Measurements from ENCODE around the gene BICRA. TPM values are rescaled to one million over a fixed set of nuclear protein-coding genes. Genes with fewer than 3 reads are reported as not detected.

The BICRA gene
- total RNA-seq, 1 experiment from 2014 or later, result 34.3 TPM

GRCh38 chr19:47625650-47626049 lies 16.7 kb downstream of the BICRA start:
- Mint-ChIP-seq H3K4me1 (ENCODE audit: low read depth, unreplicated experiment) (peaks cover 36% of the 10 kb centered on the region), H3K9me3 (ENCODE audit: unreplicated experiment) (no peaks in the 10 kb centered on the region), H3K4me3 (ENCODE audit: unreplicated experiment) (peak overlapping the region; percentile 5), H3K27me3 (ENCODE audit: insufficient read depth, unreplicated experiment) (no peaks in the 10 kb centered on the region), H3K27ac (ENCODE audit: unreplicated experiment) (peak overlapping the region; percentile 84), H3K36me3 (ENCODE audit: insufficient read depth, unreplicated experiment) (peaks cover 67% of the 10 kb centered on the region)
- DNase-seq, result no peak
- intact Hi-C loops (cut with micrococcal nuclease; ENCODE audit: unreplicated experiment), result loop anchor here (2.0 kb wide), 1 partner anchor 17 kb away; the partner anchor contains the start of gene BICRA
- Histone ChIP-seq H3K4me1 (peaks cover 71% of the 10 kb centered on the region), H3K9me3 (no peaks in the 10 kb centered on the region), H3K4me3 (ENCODE audit: low read depth, low read length) (no peak overlapping the region), H3K36me3 (ENCODE audit: control insufficient read depth, insufficient read depth, low read length) (no peaks in the 10 kb centered on the region), H3K27me3 (replicated peaks; ENCODE audit: control insufficient read depth, insufficient read depth, low read length) (no peaks in the 10 kb centered on the region)
- CTCF ChIA-PET, result interaction anchor here (1.3 kb wide), 1 partner anchor 22 kb away, joined by 4 read pairs; no protein-coding TSS in a partner anchor
- POLR2A ChIA-PET, result interaction anchor here (3.3 to 4.3 kb wide), 2 partner anchors 15 to 23 kb away, joined by 30 to 62 read pairs; no protein-coding TSS in a partner anchor
- BruUV-seq (replicated peaks), result no TSS peak
- TF ChIP-seq CTCF (IDR thresholded peaks at IDR 0.05; ENCODE audit: insufficient read depth in 1 of 2, low read depth in 1 of 2, low read length in 1 of 2, severe bottlenecking in 1 of 2, unreplicated experiment in 1 of 2), result no peak

GRCh38 chr19:47626238-47626637 lies 17.3 kb downstream of the BICRA start:
- H3K9me3 Mint-ChIP-seq (ENCODE audit: unreplicated experiment), result no peaks in the 10 kb centered on the region
- Histone ChIP-seq H3K4me1 (peaks cover 68% of the 10 kb centered on the region), H3K9me3 (no peaks in the 10 kb centered on the region), H3K27me3 (replicated peaks; ENCODE audit: control insufficient read depth, insufficient read depth, low read length) (no peaks in the 10 kb centered on the region), H3K36me3 (ENCODE audit: control insufficient read depth, insufficient read depth, low read length) (no peaks in the 10 kb centered on the region), H3K4me3 (ENCODE audit: low read depth, low read length) (no peak overlapping the region)
- ChIA-PET POLR2A (interaction anchor here (0.6 to 4.3 kb wide), 3 partner anchors 16 to 65 kb away, joined by 3 to 62 read pairs (median 30); no protein-coding TSS in a partner anchor), CTCF (interaction anchor here (1.3 kb wide), 1 partner anchor 22 kb away, joined by 4 read pairs; no protein-coding TSS in a partner anchor)
- TF ChIP-seq CTCF (IDR thresholded peaks at IDR 0.05; ENCODE audit: insufficient read depth in 1 of 2, low read depth in 1 of 2, low read length in 1 of 2, severe bottlenecking in 1 of 2, unreplicated experiment in 1 of 2), result no peak
- H3K4me1 Mint-ChIP-seq (ENCODE audit: low read depth, unreplicated experiment), result peaks cover 36% of the 10 kb centered on the region
- no peak overlapping the region for H3K4me3 Mint-ChIP-seq (ENCODE audit: unreplicated experiment)
- BruUV-seq (replicated peaks), result no TSS peak
- peak overlapping the region; percentile 84 for H3K27ac Mint-ChIP-seq (ENCODE audit: unreplicated experiment)
- DNase-seq, result no peak
- peaks cover 69% of the 10 kb centered on the region for H3K36me3 Mint-ChIP-seq (ENCODE audit: insufficient read depth, unreplicated experiment)
- intact Hi-C loops (cut with micrococcal nuclease; ENCODE audit: unreplicated experiment), result no loop called here
- no peaks in the 10 kb centered on the region for H3K27me3 Mint-ChIP-seq (ENCODE audit: insufficient read depth, unreplicated experiment)

GRCh38 chr19:47628078-47628771 lies 19.3 kb downstream of the BICRA start:
- peaks cover 69% of the 10 kb centered on the region for H3K4me1 ChIP-seq
- peak overlapping the region; percentile 48 for H3K27ac Mint-ChIP-seq (ENCODE audit: unreplicated experiment)
- no peak overlapping the region for H3K4me3 Mint-ChIP-seq (ENCODE audit: unreplicated experiment)
- no TSS peak for BruUV-seq (replicated peaks)
- intact Hi-C loops (cut with micrococcal nuclease; ENCODE audit: unreplicated experiment), result no loop called here
- no peaks in the 10 kb centered on the region for H3K27me3 Mint-ChIP-seq (ENCODE audit: insufficient read depth, unreplicated experiment)
- no peaks in the 10 kb centered on the region for H3K9me3 Mint-ChIP-seq (ENCODE audit: unreplicated experiment)
- H3K36me3 Mint-ChIP-seq (ENCODE audit: insufficient read depth, unreplicated experiment), result peaks cover 82% of the 10 kb centered on the region
- CTCF ChIA-PET, result interaction anchor here (0.6 kb wide), 1 partner anchor 21 kb away, joined by 4 read pairs; no protein-coding TSS in a partner anchor
- TF ChIP-seq CTCF (IDR thresholded peaks at IDR 0.05; ENCODE audit: insufficient read depth in 1 of 2, low read depth in 1 of 2, low read length in 1 of 2, severe bottlenecking in 1 of 2, unreplicated experiment in 1 of 2), result no peak
- peaks cover 43% of the 10 kb centered on the region for H3K4me1 Mint-ChIP-seq (ENCODE audit: low read depth, unreplicated experiment)
- no peaks in the 10 kb centered on the region for H3K9me3 ChIP-seq
- H3K36me3 ChIP-seq (ENCODE audit: control insufficient read depth, insufficient read depth, low read length), result no peaks in the 10 kb centered on the region; the same call in 1 of the 2 replicates
- DNase-seq, result no peak
- H3K4me3 ChIP-seq (ENCODE audit: low read depth, low read length), result no peak overlapping the region
- POLR2A ChIA-PET, result no interaction called here
- H3K27me3 ChIP-seq (replicated peaks; ENCODE audit: control insufficient read depth, insufficient read depth, low read length), result no peaks in the 10 kb centered on the region

All from Caco-2 (cell line).